ENCODE measurements around the gene PLCG2. TPM values are rescaled to one million over a fixed set of nuclear protein-coding genes. Genes with fewer than 3 reads are reported as not detected.

Gene PLCG2
- total RNA-seq, 6 experiments from 2014 or later, result 11.1 to 23.1 (median 17.7) TPM

- 87% methylated on average over 9 of the region's 16 CpGs for WGBS (ENCODE audit: insufficient coverage, low coverage, low lambda C conversion rate, missing lambda C conversion rate)
- no peaks in the 10 kb centered on the region for H3K9me3 ChIP-seq
- TF ChIP-seq POLR2A (IDR thresholded peaks at IDR 0.05) (no peak), CTCF (IDR thresholded peaks at IDR 0.05) (no peak)
- H3K36me3 ChIP-seq, result peaks cover 0 to 12% (median 0%) of the 10 kb centered on the region in 4 donors
- no peaks in the 10 kb centered on the region for H3K4me1 ChIP-seq
- no peaks in the 10 kb centered on the region for H3K27me3 ChIP-seq
- intact Hi-C loops (cut with DNase I), result no loop called here
- H3K27ac ChIP-seq, result no peak overlapping the region
- DNase-seq, result no peak
- no peak for ATAC-seq
- no peak overlapping the region for H3K4me3 ChIP-seq
These were observed 129.6 kb downstream of the PLCG2 start for GRCh38 chr16:81908466-81909262.

- H3K27me3 ChIP-seq, result no peaks in the 10 kb centered on the region
- H3K9me3 ChIP-seq, result no peaks in the 10 kb centered on the region
- TF ChIP-seq CTCF (IDR thresholded peaks at IDR 0.05), result no peak
- intact Hi-C loops (cut with DNase I), result no loop called here
- 100% methylated on average over 3 of the region's 28 CpGs for WGBS (ENCODE audit: insufficient coverage, low coverage, low lambda C conversion rate, missing lambda C conversion rate)
- no peaks in the 10 kb centered on the region for H3K4me1 ChIP-seq
- no peak for DNase-seq
- no peak overlapping the region for H3K27ac ChIP-seq
- ATAC-seq, result no peak
- peaks cover 0 to 8% (median 0%) of the 10 kb centered on the region in 4 donors for H3K36me3 ChIP-seq
- H3K4me3 ChIP-seq, result no peak overlapping the region
These were observed 131.3 kb downstream of the PLCG2 start for GRCh38 chr16:81910366-81910885.

GRCh38 chr16:81912395-81912794 is 133.3 kb downstream of the PLCG2 start:
- intact Hi-C loops (cut with DNase I), result no loop called here
- no peak overlapping the region for H3K27ac ChIP-seq
- H3K4me1 ChIP-seq, result no peaks in the 10 kb centered on the region
- H3K27me3 ChIP-seq, result no peaks in the 10 kb centered on the region
- no peaks in the 10 kb centered on the region for H3K36me3 ChIP-seq
- no peak for DNase-seq
- no peak for ATAC-seq
- 84% methylated on average over 9 of the region's 14 CpGs for WGBS (ENCODE audit: insufficient coverage, low coverage, low lambda C conversion rate, missing lambda C conversion rate)
- no peak overlapping the region for H3K4me3 ChIP-seq
- H3K9me3 ChIP-seq, result no peaks in the 10 kb centered on the region
- TF ChIP-seq POLR2A (IDR thresholded peaks at IDR 0.05), result no peak
- TF ChIP-seq CTCF (IDR thresholded peaks at IDR 0.05), result no peak

GRCh38 chr16:81913222-81913621 is 134.1 kb downstream of the PLCG2 start:
- no peak overlapping the region for H3K27ac ChIP-seq
- no peak for DNase-seq
- no peaks in the 10 kb centered on the region for H3K9me3 ChIP-seq
- WGBS (ENCODE audit: insufficient coverage, low coverage, low lambda C conversion rate, missing lambda C conversion rate), result 85% methylated on average over 2 of the region's 5 CpGs
- TF ChIP-seq POLR2A (IDR thresholded peaks at IDR 0.05) (no peak), CTCF (IDR thresholded peaks at IDR 0.05) (no peak)
- no peak for ATAC-seq
- H3K4me1 ChIP-seq, result no peaks in the 10 kb centered on the region
- H3K36me3 ChIP-seq, result no peaks in the 10 kb centered on the region
- H3K4me3 ChIP-seq, result no peak overlapping the region
- H3K27me3 ChIP-seq, result no peaks in the 10 kb centered on the region
- intact Hi-C loops (cut with DNase I), result no loop called here
